Measurements from ENCODE around the gene ANKRD1. TPM values are rescaled to one million over a fixed set of nuclear protein-coding genes. Genes with fewer than 3 reads are reported as not detected.

ANKRD1 gene
- total RNA-seq, 1 donor from 2014 or later, result 123 TPM

Small RNA genes within 50 kb of the gene (small RNA-seq; reads per million reads assigned to genes)
- not detected for gene RF00019 (ENCODE audit: low replicate concordance)
- not detected for gene RNU6-740P (ENCODE audit: low replicate concordance)

Other genes starting within 250 kb of the ANKRD1 start
- 0.41 TPM for gene HTR7, start 63.0 kb downstream of the ANKRD1 start, total RNA-seq
- gene RPP30, start 49.1 kb downstream of the ANKRD1 start, total RNA-seq, result 31.9 TPM

Measured in tongue (tissue), 2 donors.